Subcutaneous adipose tissue (tissue), 4 donors: Measurements from ENCODE around the gene ASS1. TPM values are rescaled to one million over a fixed set of nuclear protein-coding genes. Genes with fewer than 3 reads are reported as not detected.

Source experiments
- total RNA-seq, 4 donors: library from RNA; depleted of rRNA; stranded (reverse); fragments of >200 nt; gene quantifications; one replicate each; pipeline ENCODE4 v1.1.0, GENCODE V29; 2016
- TF ChIP-seq, protein P1 (sequence below): fragments of 450-650 bp; IDR thresholded peaks from one replicate; pipeline ENCODE4 v1.5.1; 2016; ENCODE audit warnings: low read depth, mild to moderate bottlenecking, control low read depth, antibody characterized with exemption, moderate library complexity

ASS1 gene
- total RNA-seq, 4 donors from 2014 or later: 302 to 485 (median 393) TPM

DNA sequence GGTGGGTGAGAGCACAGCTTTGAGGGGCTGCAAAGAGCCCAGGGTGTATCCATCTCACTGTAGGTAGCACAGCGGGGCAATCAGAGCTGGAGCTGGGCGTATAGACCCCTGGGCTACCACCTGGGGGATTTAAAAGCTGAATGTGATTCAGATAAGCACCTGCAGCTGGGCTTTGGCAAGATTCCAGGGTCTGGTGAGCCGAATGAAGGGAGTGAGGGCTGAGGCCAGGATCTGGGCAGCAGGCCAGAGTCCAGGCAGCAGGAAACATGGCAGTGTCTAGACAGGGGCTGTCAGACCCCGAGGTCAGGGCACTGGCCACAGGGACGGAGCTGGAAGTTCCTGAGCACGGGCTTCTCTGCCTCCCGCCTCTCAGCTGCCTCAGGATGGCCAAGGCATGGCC, 8.7 kb downstream of the ASS1 start:
- TF ChIP-seq, protein P1, sequence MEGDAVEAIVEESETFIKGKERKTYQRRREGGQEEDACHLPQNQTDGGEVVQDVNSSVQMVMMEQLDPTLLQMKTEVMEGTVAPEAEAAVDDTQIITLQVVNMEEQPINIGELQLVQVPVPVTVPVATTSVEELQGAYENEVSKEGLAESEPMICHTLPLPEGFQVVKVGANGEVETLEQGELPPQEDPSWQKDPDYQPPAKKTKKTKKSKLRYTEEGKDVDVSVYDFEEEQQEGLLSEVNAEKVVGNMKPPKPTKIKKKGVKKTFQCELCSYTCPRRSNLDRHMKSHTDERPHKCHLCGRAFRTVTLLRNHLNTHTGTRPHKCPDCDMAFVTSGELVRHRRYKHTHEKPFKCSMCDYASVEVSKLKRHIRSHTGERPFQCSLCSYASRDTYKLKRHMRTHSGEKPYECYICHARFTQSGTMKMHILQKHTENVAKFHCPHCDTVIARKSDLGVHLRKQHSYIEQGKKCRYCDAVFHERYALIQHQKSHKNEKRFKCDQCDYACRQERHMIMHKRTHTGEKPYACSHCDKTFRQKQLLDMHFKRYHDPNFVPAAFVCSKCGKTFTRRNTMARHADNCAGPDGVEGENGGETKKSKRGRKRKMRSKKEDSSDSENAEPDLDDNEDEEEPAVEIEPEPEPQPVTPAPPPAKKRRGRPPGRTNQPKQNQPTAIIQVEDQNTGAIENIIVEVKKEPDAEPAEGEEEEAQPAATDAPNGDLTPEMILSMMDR: no peak

GRCh38 chr9:130454096-130454811, 9.5 kb downstream of the ASS1 start:
- TF ChIP-seq, protein P1: no peak

DNA sequence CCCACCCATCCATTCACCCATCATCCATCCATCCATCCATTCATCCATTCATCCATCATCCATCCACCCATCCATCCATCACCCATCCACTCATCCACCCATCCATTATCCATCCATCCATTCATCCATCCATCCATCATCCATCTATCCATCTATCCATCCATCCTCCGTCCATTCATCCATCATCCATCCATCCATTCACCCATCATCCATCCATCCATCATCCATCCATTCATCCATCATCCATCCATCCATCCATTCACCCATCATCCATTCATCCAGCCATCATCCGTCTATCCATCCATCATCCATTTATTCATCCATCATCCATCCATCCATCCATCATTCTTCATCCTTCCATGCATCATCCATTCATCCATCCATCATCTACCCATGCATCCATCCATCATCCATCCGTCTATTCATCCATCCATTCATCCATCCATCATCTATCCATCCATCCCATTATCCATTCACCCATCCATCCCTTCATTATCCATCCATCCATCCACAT, 10.1 kb downstream of the ASS1 start:
- TF ChIP-seq, protein P1: no peak

DNA sequence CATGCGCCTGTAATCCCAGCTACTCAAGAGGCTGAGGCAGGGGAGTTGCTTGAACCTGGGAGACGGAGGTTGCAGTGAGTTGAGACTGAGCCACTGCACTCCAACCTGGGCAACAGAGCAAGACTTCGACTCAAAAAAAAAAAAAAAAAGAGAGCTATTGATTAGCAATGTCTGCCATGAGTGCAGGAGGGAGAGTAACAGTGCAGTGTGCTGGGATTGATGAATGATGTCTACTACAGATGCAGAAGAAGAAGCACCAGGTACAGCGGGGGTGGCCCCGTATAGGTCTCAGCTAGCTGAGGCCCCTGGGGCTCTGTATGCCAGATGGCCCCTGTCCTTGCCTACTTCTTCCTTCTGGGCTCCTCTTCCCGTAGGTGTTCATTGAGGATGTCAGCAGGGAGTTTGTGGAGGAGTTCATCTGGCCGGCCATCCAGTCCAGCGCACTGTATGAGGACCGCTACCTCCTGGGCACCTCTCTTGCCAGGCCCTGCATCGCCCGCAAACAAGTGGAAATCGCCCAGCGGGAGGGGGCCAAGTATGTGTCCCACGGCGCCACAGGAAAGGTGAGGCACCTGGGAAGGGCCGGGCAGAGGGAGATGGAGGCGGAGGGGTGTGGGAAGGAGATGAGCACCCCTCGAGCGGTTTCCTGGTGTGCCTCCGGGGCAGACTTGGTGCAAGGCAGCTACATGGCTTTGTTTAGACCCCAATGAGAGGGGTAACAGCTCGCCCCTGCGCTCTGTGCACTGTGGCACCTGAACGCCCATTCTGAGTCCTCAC, 13.5 kb downstream of the ASS1 start:
- TF ChIP-seq, protein P1: no peak

DNA sequence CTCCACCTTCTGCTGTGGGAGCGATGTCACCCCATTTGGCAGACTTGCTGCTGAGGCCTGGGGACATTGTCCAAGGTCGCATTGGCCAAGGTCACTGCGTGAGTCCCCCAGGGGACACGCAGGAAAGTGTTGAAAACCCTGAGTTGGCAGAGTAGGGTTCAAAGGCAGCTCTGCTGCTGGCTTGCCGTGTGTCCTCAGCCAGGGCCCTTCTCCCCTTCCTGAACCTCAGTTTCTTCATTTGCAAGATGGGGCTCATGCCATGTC, 14.0 kb downstream of the ASS1 start:
- TF ChIP-seq, protein P1: no peak

DNA sequence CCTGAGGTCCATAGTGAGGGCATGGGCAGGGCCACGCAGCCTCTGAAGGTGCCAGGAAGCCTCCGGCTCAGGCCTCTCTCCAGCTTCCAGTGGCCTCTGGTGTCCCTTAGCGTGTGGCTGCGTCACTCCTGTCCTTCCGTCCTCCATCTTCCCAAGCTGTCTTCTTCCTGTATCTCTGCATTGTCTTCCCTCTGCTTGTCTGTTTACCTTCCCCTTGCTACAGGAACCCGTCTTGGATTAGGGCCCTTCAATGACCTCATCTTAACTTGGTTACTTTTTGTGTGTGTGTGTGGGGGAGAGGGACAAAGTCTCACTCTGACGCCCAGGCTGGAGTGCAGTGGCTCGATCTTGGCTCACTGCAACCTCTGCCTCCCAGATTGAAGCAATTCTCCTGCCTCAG, 14.4 kb downstream of the ASS1 start:
- TF ChIP-seq, protein P1: no peak

DNA sequence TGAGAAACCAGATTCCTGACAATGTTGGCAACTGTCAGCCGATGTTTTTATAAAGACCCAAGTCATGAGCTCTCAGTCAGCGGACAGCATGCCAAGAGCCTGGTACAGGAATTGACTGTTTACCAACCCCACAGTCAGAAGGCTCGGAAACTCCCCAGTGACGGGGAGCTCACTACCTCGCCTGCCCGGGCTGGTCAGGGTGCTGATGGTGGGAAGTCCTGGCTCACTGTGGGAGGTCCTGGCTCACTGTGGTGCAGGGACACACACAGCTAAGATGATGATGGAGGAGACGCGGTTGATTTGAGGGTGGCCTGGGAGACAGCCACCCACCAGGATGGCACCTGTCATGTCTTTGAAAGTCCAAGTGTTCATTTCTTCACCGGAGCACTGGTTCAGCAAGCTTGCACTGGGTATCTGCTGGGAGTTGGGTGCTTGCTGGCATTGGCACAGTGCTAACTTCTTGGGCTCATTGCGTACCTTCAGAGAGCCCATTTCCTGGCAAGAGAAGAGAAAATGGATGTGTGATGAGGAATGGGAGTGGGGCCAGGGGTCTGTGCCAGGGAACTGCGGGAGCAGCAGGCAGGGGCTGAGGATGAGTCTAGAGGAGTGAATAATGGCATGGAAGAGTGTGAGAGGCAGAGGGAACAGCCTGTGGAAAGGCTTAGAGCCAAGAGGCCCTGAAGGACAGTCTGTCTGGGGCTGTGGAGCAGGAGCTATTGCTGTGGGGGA, 15.3 kb downstream of the ASS1 start:
- TF ChIP-seq, protein P1: no peak
